Parathyroid adenoma (tissue), 2 donors: ENCODE results near the gene BTN1A1.
"Not testable (repeated sequence)": the region's sequence is repeated elsewhere in the genome, so short reads cannot be mapped to it uniquely, and the experiment has no call there.

ENCODE experiments used
- H2AFZ ChIP-seq: fragments of 300-600 bp; sonication (generic); one replicate; pipeline ENCODE4 v1.7.0; 2017; ENCODE audit warnings: antibody characterized with exemption, mild to moderate bottlenecking
- H3K27ac ChIP-seq: fragments of 300-600 bp; sonication (generic); one replicate; pipeline ENCODE4 v1.7.0; 2017
- H3K27me3 ChIP-seq: fragments of 300-600 bp; sonication (generic); one replicate; pipeline ENCODE4 v1.7.0; 2017; ENCODE audit warnings: low read length; ENCODE audit not compliant: control insufficient read depth, insufficient read depth
- H3K36me3 ChIP-seq: fragments of 300-600 bp; sonication (generic); one replicate; pipeline ENCODE4 v1.7.0; 2017; ENCODE audit warnings: low read length; ENCODE audit not compliant: control insufficient read depth, insufficient read depth
- H3K4me1 ChIP-seq: fragments of 300-600 bp; sonication (generic); one replicate; pipeline ENCODE4 v1.7.0; 2017; ENCODE audit warnings: control low read depth
- H3K4me2 ChIP-seq: fragments of 300-600 bp; sonication (generic); one replicate; pipeline ENCODE4 v1.7.0; 2017; ENCODE audit warnings: low read length
- H3K4me3 ChIP-seq: fragments of 300-600 bp; sonication (generic); one replicate; pipeline ENCODE4 v1.7.0; 2017; ENCODE audit warnings: low read depth, low read length
- H3K79me2 ChIP-seq: fragments of 300-600 bp; sonication (generic); one replicate; pipeline ENCODE4 v1.7.0; 2017; ENCODE audit warnings: control low read depth
- H3K9ac ChIP-seq: fragments of 300-600 bp; sonication (generic); one replicate; pipeline ENCODE4 v1.7.0; 2017; ENCODE audit warnings: mild to moderate bottlenecking
- H3K9me3 ChIP-seq: fragments of 300-600 bp; sonication (generic); one replicate; pipeline ENCODE4 v1.7.0; 2017; ENCODE audit warnings: low read length; ENCODE audit not compliant: control insufficient read depth
- TF ChIP-seq, protein P1 (sequence below): fragments of 300-600 bp; sonication (generic); IDR thresholded peaks from one replicate; pipeline ENCODE4 v1.7.0; 2017; ENCODE audit warnings: antibody characterized with exemption, mild to moderate bottlenecking
- donor health status: primary hyperparathyroidism.

The BTN1A1 gene

DNA sequence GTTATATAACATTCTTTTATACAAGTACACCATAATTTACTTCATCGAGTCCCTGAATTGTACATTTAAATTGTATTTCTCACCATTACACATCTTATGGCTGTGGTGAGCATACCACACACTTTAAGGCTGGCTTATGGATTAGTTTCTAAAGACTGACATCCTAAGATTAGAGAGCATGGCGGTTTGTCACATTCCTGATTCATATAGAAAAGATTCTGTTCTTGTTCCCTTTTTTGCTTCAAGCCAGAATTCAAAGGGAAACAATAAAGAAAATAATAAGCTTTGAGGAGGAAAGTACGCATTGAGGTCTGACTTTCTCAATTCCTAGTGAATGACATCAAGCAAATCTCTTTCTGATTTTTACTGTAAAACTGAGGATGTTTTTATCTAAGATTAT, 2.5 kb downstream of the BTN1A1 start:
- H2AFZ ChIP-seq = no peak overlapping the region
- H3K36me3 ChIP-seq = no peaks in the 10 kb centered on the region
- H3K4me2 ChIP-seq = no peak overlapping the region
- H3K27me3 ChIP-seq = no peaks in the 10 kb centered on the region
- no peaks in the 10 kb centered on the region for H3K9me3 ChIP-seq
- H3K9ac ChIP-seq = no peak overlapping the region
- no peaks in the 10 kb centered on the region for H3K4me1 ChIP-seq
- TF ChIP-seq, protein P1, sequence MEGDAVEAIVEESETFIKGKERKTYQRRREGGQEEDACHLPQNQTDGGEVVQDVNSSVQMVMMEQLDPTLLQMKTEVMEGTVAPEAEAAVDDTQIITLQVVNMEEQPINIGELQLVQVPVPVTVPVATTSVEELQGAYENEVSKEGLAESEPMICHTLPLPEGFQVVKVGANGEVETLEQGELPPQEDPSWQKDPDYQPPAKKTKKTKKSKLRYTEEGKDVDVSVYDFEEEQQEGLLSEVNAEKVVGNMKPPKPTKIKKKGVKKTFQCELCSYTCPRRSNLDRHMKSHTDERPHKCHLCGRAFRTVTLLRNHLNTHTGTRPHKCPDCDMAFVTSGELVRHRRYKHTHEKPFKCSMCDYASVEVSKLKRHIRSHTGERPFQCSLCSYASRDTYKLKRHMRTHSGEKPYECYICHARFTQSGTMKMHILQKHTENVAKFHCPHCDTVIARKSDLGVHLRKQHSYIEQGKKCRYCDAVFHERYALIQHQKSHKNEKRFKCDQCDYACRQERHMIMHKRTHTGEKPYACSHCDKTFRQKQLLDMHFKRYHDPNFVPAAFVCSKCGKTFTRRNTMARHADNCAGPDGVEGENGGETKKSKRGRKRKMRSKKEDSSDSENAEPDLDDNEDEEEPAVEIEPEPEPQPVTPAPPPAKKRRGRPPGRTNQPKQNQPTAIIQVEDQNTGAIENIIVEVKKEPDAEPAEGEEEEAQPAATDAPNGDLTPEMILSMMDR = no peak
- no peaks in the 10 kb centered on the region for H3K79me2 ChIP-seq
- no peak overlapping the region for H3K4me3 ChIP-seq
- no peak overlapping the region for H3K27ac ChIP-seq

DNA sequence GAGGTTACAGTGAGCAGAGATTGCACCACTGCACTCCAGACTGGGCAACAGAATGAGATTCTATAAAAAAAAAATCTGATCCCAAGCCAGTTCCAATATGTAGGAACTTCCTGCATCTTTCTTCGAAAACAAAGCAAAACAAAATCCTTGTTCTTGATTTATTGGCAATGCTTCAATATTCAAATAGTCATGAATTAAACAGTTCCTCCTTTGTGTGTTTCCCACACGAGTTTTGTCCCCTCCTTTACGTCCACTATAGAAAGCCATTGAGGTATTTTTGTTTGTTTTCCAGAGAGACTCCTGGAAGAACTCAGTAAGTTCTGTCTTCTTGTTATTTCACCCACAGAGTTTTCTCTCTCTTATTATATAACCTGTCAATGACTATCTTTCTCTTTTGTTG, 7.6 kb downstream of the BTN1A1 start:
- Histone ChIP-seq H3K36me3 (no peaks in the 10 kb centered on the region), H2AFZ (no peak overlapping the region), H3K4me1 (no peaks in the 10 kb centered on the region), H3K27me3 (no peaks in the 10 kb centered on the region), H3K27ac (no peak overlapping the region), H3K4me3 (no peak overlapping the region), H3K79me2 (no peaks in the 10 kb centered on the region), H3K4me2 (no peak overlapping the region), H3K9ac (no peak overlapping the region), H3K9me3 (no peaks in the 10 kb centered on the region)
- TF ChIP-seq, protein P1 = no peak

DNA sequence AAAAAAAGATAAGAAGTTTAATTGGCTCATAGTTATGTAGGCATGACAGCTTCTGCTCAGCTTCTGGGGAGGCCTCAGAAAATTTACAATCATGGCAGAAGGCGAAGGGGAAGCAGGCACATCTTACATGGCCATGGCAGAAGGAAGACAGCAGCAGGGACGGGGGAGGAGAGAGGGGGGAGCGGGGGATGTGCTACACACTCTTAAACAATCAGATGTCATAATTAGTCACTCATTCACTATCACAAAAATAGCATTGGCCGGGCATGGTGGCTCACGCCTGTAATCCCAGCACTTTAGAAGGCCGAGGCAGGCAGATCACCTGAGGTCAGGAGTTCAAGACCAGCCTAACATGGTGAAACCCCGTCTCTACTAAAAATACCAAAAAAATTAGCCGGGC, 10.9 kb downstream of the BTN1A1 start:
- H3K27ac ChIP-seq, H3K9me3 ChIP-seq, H3K4me2 ChIP-seq, H2AFZ ChIP-seq, H3K27me3 ChIP-seq, H3K4me3 ChIP-seq, H3K9ac ChIP-seq, H3K4me1 ChIP-seq, H3K36me3 ChIP-seq, H3K79me2 ChIP-seq: not testable (repeated sequence)

DNA sequence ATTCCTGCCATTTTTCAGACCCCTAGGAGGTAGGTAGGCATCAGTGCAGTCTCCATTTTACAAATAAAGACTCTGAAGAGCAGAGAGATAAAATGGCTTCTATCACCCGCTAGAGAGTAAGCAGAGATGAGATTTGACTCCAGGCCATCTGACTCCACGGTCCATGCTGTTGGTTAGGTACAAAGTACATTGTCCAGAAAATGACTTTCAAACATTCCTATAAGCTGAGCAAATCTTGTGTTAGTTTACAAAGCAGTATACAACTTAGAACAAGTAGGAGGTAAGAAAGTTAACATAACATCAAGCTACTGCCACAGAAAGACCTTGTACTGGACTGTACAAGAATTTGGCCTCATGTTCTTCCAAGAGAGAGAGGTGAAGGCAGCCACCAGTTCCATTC, 14.9 kb downstream of the BTN1A1 start:
- Histone ChIP-seq H3K4me3 (no peak overlapping the region), H2AFZ (no peak overlapping the region), H3K4me2 (no peak overlapping the region), H3K9ac (no peak overlapping the region), H3K4me1 (no peaks in the 10 kb centered on the region), H3K36me3 (no peaks in the 10 kb centered on the region), H3K79me2 (no peaks in the 10 kb centered on the region), H3K27me3 (no peaks in the 10 kb centered on the region), H3K9me3 (no peaks in the 10 kb centered on the region), H3K27ac (no peak overlapping the region)
- TF ChIP-seq, protein P1 = no peak

DNA sequence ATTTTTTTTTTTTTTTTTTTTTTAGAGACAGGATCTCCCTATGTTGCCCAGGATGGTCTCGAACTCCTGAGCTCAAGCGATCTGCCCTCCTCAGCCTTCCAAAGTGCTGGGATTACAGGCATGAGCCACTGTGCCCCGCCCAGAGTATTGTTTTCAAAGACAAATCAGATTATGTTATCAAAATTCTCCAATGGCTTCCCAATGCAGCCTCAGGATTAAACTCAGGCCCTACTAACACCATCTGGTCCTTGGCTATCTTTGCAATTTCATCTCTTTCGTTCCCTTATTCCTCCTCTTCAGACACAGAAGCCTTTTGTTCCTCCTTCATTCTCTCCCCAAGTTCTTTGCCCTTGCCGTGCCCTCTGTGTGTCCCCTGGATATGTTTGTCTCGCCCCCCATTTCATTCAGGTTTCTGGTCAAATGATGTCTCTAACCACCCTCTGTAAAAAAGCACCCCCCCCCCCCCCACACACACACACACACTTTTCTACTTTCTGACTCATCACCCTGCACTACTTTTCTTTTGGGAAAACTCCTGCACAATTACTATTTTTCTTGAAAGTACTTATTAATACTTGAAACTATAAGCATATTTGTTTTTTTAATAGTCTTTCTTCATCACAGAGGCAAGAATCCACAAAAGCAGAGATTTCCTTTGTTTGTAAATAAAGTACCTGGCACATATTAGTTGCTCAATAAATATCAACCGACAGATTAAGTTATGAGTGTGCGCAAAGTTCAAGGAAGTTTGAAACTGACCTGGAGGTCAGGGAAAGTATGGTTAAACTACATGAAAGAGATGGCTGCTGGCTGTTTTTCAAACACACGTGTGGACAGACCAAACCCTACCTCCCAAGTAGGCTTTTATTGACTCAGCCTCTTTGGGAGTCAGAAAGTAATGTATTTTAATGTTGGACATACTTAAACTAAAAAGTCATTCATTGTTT, 16.7 kb downstream of the BTN1A1 start:
- Histone ChIP-seq H3K4me1 (no peaks in the 10 kb centered on the region), H2AFZ (no peak overlapping the region), H3K9ac (no peak overlapping the region), H3K79me2 (no peaks in the 10 kb centered on the region), H3K4me2 (no peak overlapping the region), H3K27me3 (no peaks in the 10 kb centered on the region), H3K36me3 (no peaks in the 10 kb centered on the region), H3K4me3 (no peak overlapping the region), H3K9me3 (no peaks in the 10 kb centered on the region), H3K27ac (no peak overlapping the region)
- TF ChIP-seq, protein P1 = no peak
